Activated CD4-positive, alpha-beta T cell treated with anti-CD3 and anti-CD28 coated beads, Interleukin-2, amount 50 U/mL, for 16 hours (primary cell): ENCODE data around the gene HOXC10.

Source experiments
- DNase-seq: peaks from one replicate; pipeline ENCODE4 v3.0.0-alpha.2; 2020

HOXC10 gene

DNA sequence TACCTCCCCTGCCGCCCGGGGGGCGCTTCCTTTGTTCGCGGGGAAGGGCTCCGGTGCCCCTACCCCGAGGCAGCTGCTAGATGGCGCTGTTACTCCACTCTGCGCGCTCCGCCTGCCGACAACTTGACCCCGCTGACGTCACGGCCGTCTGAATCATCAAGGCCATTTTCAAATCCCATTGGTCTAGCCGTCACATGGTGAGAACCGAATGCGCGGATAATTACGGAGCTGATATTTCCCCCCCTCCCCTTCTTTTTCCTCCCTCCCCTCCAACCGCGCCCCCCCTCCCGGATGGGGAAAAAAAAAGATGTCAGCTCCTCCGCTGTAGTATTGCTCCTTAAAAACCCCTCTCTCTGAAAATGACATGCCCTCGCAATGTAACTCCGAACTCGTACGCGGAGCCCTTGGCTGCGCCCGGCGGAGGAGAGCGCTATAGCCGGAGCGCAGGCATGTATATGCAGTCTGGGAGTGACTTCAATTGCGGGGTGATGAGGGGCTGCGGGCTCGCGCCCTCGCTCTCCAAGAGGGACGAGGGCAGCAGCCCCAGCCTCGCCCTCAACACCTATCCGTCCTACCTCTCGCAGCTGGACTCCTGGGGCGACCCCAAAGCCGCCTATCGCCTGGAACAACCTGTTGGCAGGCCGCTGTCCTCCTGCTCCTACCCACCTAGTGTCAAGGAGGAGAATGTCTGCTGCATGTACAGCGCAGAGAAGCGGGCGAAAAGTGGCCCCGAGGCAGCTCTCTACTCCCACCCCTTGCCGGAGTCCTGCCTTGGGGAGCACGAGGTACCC, at the start of gene HOXC10:
Gene HOXC10, plus strand, starts transcription at position 246 of the 791 bp plus-strand sequence. Its CDS starts 114 bp downstream, at position 360.
- peak; percentile 87 for DNase-seq

DNA sequence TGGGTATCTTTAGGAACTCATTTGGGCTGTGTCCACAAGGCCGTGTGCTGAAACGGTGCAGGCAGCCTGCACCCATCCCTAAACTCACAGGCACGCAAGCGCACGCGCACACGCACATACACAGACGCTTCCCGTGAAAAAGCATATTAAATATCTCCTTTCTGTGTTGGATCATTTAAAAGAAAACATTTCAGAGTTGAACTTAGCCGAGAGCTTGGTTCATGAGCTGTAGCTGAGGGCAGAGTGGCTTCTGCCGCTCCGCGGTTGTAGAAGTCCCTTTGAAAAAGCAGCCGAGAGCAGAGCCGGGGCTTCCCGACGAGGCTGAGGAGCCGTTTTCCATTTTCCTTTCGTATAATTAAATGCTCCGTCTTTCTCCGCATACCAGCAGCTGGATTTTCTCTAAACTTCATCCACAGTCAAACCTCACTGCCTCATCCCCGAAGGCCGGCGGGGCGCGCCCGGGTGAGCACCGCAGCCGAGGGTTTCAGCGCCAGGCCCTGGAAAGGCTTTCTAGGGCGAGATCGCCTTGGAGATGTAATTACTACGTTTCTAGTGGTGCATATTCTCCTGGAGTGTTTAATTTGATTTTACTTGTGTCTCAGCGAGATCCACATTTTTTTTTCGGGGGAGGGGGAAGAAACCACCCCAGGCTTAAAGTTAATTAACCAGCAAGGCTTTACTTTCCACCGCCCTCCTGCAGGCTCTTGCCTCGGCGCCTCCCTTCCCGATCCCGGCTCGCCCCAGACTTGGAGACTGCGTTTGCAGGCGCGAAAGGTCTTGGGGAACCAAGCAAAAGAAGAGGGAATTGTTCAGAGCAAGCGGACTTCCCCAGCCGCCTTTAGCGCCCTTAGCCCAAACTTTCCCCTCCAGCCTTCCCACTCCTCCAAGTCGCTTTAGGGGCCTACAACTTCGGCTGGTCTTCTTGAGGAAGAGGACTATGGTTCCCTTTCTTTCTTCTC, 49.3 kb upstream of the HOXC10 start:
- DNase-seq = no peak

DNA sequence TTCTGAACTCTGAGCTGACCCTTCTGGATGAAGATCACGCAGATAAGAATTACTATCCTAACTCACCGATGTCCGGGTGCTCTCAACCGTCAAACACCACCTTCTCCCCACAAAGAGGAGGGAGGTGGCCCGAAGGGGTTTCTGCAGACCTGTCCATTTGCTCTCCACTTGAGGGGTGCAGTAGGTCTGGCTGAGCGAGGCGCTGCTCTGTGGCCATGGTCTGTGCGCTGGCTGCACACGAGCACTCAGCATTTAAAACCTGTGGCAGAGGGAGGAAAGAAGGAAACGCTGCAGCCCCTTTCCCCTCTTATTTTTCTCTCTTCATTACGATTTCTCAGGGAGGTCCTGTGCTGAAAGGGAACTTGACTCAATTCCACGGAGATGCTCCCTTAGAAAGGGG, 47.8 kb upstream of the HOXC10 start:
- DNase-seq = no peak

DNA sequence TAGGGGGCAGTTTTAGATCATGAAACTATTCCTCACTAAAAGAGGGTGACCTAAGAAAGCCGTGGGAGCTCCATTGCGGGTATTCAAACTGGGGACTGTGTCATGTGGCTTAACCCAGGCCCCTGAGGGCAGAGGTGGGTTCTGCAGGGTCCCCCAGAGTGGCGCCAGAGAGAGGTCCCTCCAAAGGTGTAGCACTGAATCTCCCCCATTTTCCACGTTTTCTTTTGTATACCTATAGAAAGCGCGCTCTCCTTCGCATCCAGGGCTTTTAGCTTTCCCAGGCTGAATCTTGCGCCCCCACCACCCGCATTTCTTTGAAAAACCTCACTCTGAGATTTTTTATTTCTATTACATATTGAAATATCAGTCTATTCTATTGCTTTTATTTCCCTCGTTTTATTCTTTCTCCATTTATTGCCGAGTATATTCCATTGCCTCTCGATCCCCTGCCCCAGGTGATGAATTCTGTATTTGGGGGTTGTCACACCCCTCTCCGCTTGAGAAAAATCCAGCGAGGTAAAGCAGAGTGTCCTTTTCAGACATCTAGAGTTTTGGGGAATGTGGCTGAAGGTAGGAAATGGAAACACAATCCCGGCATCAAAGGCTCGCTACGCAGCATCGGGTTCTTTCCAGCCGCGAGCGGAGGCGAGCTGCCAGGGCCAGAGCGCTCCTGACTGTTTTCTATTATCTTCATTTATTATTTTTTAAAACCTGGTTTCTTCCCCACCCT, 47.2 kb upstream of the HOXC10 start:
- DNase-seq = no peak

DNA sequence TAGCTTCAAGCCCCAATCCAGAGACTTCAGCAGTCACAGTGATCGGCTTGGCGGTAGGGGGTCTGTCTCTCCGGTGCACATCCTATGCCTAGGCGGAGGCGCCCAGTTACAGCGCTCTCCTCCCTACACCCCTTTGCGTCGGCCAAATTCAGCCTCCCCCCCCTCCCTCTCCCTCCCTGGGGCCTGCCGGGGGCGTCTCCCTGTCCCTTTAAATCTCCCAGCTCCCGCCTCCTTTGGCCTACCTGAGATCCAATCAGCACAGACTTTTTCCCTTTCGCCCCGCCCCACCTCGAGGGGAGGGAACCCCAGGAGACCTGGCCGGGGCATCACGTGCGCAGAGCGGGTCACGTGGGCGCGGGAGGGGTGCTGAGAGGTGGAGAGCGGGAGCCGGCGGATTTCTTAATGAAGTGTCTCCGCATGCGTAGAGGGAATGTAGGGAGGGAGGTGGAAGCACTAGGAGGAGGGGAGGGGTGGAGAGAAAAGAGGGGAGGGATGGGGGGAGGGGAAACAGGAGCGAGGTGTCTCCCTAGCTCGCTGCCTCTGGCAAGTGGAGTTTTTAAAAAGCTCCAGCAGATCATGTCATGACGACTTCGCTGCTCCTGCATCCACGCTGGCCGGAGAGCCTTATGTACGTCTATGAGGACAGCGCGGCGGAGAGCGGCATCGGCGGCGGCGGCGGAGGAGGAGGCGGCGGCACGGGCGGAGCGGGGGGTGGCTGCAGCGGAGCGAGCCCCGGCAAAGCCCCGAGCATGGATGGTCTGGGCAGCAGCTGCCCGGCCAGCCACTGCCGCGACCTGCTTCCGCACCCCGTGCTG, 46.4 kb upstream of the HOXC10 start, which contains the start of gene HOXC13:
Gene HOXC13, plus strand, starts transcription at position 506 of the 815 bp plus-strand sequence. Its CDS starts 76 bp downstream, at position 582.
- DNase-seq = peak; percentile 26

DNA sequence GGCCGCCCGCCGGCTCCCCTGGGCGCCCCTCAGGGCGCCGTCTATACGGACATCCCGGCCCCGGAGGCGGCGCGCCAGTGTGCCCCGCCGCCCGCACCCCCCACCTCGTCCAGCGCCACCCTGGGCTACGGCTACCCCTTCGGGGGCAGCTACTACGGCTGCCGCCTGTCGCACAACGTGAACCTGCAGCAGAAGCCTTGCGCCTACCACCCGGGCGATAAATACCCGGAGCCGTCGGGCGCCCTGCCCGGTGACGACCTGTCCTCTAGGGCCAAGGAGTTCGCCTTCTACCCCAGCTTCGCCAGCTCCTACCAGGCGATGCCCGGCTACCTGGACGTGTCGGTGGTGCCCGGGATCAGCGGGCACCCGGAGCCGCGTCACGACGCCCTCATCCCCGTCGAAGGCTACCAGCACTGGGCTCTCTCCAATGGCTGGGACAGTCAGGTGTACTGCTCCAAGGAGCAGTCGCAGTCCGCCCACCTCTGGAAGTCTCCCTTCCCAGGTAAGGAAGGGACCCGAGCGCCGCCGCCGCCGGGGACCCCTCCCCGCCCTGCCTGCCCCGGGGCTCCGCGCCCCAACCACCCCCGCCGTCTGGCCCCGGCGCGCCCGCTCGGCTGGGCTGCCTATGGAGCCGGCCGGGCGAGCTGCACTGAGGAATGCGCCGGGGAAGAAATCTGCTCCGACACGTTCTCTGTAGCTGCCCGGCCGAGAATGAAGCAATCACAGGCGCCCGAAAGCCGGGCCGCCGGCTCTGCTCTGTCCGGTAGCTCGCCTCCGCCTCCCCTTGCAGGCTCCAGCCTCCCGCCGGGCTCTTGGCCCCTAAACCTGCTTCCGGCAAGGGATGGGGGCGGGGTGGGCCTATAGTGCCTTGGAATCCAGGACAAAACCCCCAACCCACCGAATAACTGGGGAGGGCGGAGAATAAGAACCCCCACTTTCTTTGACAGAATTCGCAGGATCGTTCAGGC, 45.5 kb upstream of the HOXC10 start:
- no peak for DNase-seq

DNA sequence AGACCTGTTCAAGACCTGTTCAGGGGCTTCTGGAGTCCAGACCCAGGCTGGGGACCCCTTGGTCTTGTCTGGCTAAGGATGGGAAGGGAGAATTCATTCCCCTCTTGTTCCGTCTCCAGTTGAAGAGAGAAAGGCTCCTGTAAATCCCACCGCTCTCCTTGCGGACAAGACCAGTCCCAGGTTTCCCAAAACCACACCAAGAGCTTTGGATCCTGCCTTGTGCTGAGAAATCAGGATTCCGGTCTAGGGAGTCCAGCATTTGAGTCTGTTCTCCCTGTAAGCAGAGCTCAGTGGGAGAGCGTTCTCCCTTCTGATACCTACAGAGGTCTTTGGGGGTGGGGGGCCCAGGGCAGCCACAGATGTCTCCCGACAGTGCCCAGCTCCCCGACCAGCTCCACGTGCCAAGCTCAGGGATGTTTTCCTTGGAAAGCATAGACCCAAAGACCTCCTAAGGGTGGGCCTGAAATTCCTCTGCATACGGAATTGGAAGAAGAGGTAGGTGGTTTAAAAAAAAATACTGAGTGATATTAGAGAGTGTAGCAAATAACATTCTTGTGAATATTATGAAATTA, 44.4 kb upstream of the HOXC10 start:
- DNase-seq = no peak

DNA sequence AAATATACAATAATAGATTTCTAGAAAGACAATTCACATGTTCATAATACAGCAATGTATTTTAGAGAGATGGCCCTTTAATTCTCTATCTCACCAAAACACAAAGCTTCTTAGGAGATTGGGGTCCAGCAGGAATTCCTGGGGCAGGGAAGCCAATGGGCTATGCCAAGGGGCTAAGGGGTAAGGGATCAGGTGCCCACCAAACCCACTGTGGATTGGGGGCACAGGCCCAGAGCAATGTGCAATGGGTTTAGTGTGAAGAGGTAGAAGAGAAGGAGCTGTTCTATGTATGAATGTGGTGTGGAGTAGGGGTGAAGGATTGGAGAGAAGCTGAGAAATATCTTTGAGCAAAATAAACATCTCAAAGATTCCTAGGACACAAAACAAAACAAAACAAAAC, 43.8 kb upstream of the HOXC10 start:
- no peak for DNase-seq

DNA sequence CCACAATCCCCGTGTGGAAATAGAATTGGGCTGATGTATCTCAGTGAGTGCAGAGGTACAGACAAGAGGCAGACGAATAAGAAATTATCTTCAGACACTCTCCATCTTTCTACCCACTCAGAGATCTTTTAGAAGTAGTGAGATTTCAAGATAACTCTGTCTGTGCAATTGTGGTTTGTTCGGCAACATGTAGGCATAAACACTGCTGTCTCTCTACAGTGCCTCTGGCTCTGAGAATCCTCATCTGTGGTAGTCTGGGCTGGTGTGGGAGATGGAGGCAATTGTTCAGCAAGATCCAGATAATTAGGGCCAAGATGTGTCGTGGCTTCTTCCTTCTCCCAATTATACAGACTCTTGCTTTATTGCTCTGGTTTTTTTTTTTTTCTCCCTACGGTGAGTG, 43.2 kb upstream of the HOXC10 start:
- DNase-seq = no peak

DNA sequence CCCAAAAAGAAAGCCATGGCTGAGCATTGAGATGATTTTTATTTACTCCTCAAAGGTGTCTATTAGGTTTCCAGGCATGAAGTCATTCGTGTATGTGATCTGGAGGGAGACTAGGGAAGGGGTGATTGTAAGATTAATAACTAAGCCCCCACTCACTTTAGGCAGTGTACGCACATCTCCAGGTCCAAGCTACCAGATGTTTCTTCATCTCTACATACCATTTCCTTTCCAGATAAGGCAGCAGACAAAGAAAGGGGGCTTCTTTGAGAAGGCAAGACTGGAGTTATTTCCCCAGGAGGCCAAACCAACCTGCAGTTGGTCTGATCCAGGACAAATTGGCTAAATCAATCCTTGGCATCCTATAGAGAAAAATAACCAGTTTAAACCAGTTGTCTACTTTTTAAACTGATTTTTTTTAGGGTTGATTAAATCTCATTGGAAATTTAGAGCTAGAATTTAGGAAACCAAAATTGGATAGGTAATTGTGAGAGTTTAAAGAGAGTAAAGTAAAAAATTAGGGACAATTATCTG, 42.4 kb upstream of the HOXC10 start:
- DNase-seq = no peak

DNA sequence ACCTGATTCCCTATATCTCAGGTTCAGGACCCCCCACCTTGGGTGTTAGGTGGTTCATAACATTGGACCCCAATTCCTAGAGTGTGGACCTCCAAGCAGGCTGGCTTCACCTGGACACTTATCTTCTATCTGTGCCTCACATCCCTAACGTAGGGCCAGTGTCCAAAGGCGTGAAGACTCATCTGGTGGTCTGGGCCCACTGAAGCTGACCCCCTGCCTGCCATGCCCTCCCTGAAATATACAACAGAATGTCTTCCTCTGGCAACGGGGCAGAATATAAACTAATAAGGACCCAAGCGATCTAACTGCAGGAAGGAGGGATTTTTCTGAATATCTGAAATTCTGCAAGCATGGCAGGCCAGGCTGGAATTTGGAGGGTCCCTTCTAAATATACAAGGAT, 40.7 kb upstream of the HOXC10 start:
- DNase-seq = no peak

DNA sequence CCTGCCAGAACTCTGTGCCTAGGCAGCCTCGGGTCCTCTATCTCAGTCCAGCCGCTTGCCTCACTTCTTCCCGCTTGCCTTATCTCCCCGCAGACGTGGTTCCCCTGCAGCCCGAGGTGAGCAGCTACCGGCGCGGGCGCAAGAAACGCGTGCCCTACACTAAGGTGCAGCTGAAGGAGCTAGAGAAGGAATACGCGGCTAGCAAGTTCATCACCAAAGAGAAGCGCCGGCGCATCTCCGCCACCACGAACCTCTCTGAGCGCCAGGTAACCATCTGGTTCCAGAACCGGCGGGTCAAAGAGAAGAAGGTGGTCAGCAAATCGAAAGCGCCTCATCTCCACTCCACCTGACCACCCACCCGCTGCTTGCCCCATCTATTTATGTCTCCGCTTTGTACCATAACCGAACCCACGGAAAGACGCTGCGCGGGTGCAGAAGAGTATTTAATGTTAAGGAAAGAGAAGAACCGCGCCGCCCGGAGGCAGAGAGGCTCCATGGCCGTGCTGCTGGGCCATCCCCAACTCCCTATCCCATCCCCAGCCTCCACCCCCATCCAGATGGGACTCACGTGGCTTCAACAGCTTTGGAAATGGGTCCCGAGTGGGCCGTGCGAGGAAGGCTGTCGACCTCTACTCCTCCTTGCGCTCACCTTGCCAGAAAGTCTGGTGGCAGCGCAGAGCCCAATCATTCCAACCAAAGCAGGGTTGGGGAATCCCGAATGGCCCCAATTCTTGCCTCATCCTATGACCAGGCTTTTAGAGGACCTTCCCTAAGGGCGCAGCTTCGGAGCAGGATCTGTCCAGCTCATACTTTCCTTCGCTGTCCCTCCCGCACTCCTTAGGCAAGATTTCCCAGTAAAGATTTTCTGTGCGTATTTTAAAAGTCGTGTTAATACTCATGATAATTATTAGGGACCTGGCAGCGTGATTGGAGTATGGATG, 39.8 kb upstream of the HOXC10 start:
- no peak for DNase-seq

DNA sequence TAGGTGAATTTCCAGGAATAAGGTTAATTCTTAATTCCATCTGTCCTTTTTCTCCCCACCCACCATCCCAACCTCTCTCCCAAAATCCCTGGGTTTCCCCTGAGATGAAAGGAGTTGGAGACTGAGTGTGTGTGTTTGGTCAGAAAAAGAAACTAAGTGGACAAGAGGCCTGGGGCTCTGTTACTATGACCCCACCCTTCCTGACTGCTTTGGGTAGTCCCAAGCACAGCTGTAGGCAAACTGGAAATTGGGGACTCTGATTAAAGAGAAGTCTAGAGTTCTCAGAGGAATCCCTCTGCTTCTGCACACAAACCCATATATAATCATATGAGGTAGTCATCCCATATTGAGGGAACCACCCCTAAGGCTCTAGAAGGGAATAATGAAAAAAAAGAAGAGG, 37.2 kb upstream of the HOXC10 start:
- DNase-seq = no peak

DNA sequence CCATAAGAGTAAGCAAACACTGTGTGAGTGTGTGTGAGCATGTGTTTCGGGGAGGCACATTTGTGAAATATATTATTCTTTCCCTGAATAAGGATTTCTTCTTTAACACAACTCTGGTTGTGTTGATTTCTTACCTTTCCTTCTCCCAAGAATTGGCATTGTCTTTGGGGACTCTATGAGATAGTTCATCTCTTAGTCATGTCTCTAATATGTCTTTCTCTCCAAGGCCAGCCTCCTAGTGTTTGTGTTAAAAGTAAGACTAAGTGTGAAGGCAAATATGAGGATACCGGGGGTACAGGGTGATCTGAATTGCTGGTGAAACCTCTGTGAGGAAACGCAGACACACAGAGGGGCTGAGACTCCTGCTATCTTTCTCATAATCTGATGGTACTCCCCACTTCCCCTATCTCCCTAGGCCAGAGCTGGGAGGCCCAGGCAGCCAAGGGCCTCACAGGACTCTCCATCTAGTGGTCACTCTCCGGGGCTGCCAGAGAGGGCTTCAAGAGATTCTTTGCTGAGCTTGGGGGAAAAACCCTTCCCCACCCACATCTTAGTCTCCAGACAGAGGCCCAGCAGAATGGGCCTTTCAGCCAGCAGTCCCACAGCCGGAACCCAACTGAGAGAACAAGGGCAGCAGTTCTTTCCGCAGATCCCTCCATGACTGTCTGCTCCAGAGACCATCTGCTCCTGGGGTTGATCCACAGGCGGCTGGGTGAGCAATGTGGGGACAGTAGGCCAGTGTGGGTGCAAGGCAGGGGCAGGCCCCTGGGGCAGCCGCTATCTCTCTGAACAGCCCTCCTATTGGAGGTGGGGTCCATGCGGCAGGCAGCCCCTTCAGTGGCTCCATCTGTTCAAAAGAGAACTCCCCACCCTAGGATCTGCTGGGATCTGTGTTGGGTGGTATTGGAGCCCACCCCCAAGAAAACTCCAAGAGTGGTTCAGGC, 36.0 kb upstream of the HOXC10 start:
- DNase-seq = no peak

DNA sequence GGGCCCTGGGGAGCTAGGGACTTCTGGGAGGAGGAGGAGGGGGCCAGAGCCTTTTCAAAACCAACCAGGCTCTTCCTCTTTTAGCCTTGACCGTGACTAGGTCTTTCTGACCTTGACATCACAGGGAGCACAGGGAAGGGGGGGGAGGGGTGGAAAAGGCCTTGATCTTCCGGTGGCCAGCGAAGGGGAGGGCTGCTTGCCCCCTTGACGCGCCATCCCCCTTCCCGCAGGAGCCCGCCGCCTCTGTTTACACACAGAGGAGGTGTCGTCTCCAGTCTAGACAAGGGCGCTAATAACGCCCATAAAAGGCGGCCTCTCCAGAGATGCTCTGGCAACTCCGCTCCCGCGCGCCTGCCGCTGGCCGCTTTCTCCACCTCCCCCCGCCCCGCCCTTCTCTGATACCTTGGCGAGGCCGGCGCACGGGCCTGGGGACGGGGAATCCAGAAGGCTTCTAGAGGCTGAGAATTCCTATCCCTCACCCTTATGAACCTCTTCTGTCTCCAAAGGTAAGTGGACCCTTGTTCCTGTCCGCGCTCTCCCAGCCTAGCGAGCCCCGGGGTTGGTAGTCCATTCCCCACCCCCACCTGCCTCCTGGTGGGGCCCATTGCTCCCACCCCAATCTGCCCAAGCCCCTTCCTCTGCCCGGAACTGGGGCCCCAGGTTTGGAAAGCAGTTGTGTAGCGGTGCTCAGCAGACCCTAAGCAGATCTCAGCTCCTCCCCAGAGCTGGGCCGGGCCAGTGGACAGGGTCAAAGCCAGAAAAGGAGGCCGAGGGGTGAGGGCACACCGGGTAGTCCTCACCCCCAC, 35.1 kb upstream of the HOXC10 start:
- DNase-seq = no peak

DNA sequence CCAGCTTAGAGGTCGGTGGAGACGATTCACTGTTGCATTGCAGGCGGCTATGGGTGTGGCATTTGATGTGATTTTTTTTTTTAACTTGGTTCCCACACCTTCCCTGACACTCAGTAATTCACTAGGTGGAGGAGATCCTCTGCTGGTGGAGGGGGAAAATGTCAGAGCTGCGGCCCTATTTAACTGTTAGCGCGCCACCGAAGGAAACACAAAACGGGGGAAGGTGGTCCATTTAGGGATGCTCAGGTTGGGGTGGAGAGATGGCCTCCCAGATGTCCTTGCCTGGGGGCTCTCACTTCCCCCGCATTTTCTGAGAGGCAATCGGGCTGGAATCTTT, 34.5 kb upstream of the HOXC10 start:
- no peak for DNase-seq
